Natural killer cell treated with Interleukin-12 subunit alpha and Interleukin-12 subunit beta and Interleukin-15 and Interleukin-18, amount 100 ng/mL, for 72 hours (primary cell): Measurements from ENCODE around the gene MRPS25. TPM values are rescaled to one million over a fixed set of nuclear protein-coding genes. Genes with fewer than 3 reads are reported as not detected.
A peak's percentile ranks its signal among the peaks of the same experiment; 100 is the strongest.
"Not testable (repeated sequence)": the region's sequence is repeated elsewhere in the genome, so short reads cannot be mapped to it uniquely, and the experiment has no call there.

Source experiments
- ATAC-seq, 2 donors: fragments of 150-1000 bp; cut with Tn5 transposase in 1 of 2; sonication (Bioruptor Pico), chemical (Tn5 transposase) in 1 of 2; 2 replicates each; pipeline ENCODE4 v1.10.0; 2021
- DNase-seq: peaks from one replicate; pipeline ENCODE4 v3.0.0; 2022; ENCODE audit warnings: low spot score
- H3K27ac Mint-ChIP-seq, 2 donors: 1 replicate in 1 of 2; 2 replicates in 1 of 2; pipeline ENCODE4 v1.8.0; 2022; ENCODE audit warnings: mixed read lengths in 2 of 2, mild to moderate bottlenecking in 1 of 2, moderate library complexity in 1 of 2
- H3K27me3 Mint-ChIP-seq, 2 donors: 1 replicate in 1 of 2; 2 replicates in 1 of 2; pipeline ENCODE4 v1.8.0; 2022; ENCODE audit warnings: mixed read lengths in 2 of 2
- H3K36me3 Mint-ChIP-seq: one replicate; pipeline ENCODE4 v1.8.0; 2022; ENCODE audit warnings: mixed read lengths
- H3K4me1 Mint-ChIP-seq, 2 donors: 1 replicate in 1 of 2; 2 replicates in 1 of 2; pipeline ENCODE4 v1.8.0; 2022; ENCODE audit warnings: low read depth in 2 of 2, mixed read lengths in 2 of 2, mild to moderate bottlenecking in 1 of 2
- H3K4me3 Mint-ChIP-seq: one replicate; pipeline ENCODE4 v1.8.0; 2022; ENCODE audit warnings: mixed read lengths
- H3K9me3 Mint-ChIP-seq: 2 replicates; pipeline ENCODE4 v1.8.0; 2022; ENCODE audit warnings: mixed read lengths
- total RNA-seq, 2 donors: library from RNA; stranded (reverse); gene quantifications; one replicate each; pipeline ENCODE4 v1.2.3, GENCODE V29; 2022

The MRPS25 gene
- total RNA-seq, 2 donors from 2014 or later: 41.5 to 117 TPM

DNA sequence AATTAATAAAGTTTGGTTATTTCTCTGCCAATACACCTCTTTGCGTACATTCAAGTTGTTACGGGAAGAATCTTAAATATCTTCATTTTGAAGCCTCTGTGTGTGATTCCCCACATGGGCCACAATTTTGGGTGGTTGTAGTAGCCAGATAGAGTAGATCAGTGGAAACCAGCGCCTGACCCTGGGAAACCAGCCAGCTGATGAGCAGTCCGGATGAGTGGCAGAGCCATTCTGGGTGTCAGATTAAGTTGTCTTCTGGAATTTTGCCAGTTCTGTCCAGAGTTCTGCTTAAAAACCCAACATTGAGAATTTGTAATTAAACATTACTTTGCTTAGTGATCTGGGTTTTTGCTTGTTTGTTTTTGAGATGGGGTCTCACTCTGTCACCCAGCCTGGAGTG, 49.7 kb downstream of the MRPS25 start:
- Mint-ChIP-seq H3K4me1 (peaks cover 0 to 3% of the 10 kb centered on the region in 2 donors), H3K27ac (no peak overlapping the region), H3K9me3 (no peaks in the 10 kb centered on the region), H3K27me3 (no peaks in the 10 kb centered on the region), H3K4me3 (no peak overlapping the region), H3K36me3 (peaks cover 22% of the 10 kb centered on the region)
- ATAC-seq (no peak), DNase-seq (no peak)

DNA sequence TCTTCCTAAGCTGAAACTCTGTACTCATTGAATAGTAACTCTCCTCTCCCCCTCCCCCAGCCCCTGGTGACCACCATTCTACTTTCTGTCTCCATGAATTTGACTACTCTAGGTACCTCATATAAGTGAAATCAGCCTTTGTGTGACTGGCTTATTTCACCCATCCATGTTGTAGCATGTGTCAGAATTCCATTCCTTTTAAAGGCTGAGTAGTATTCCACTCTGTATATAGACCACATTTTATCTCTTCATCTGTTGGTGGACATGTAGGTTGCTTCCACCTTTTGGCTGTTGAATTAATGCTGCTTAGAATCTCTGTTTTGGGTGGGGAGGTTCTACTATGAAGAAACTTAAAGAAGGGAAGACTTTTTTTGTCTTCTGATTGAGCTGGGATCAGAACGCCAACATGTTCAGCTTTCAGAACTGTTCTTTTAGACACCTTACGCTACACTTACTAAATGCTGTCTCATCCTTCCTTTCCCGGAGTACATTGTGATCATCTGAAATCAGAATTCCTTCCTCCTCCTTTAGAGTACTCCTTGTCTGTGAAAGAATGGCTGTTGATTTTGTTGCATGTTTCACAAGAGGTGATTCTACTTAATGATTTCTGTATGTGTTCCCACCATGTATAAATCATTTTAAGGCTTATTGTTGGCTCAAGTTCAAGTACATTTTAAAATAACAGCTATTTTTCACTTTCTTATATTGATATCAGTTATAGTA, 50.3 kb downstream of the MRPS25 start:
- H3K27me3 Mint-ChIP-seq: no peaks in the 10 kb centered on the region
- H3K4me1 Mint-ChIP-seq: peaks cover 0 to 3% of the 10 kb centered on the region in 2 donors
- DNase-seq (no peak), ATAC-seq (no peak)
- H3K4me3 Mint-ChIP-seq: no peak overlapping the region
- peaks cover 22% of the 10 kb centered on the region for H3K36me3 Mint-ChIP-seq
- H3K9me3 Mint-ChIP-seq: no peaks in the 10 kb centered on the region
- peak overlapping the region in 1 of 2 donors; percentile 29 for H3K27ac Mint-ChIP-seq

DNA sequence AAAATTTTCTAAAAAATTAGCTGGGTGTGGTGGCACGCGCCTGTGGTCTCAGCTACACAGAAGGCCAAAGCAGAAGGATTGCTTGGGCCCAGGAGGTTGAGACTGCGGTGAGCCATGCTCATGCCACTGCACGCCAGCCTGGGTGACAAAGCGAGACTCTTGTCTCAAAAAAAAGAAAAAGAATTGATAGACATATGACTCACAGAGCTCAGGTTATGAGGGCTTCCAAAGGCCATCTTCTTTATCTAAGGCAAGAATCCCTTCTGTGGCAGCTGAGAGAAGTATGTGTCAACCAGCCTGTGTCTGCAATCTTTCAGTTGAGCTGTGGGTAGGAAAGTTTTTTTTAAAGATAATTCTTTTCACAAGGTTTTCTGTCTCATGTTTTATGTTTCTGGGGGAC, 53.9 kb downstream of the MRPS25 start:
- no peak for DNase-seq
- Mint-ChIP-seq H3K27ac (no peak overlapping the region), H3K36me3 (peaks cover 14% of the 10 kb centered on the region), H3K9me3 (no peaks in the 10 kb centered on the region), H3K4me1 (peaks cover 0 to 3% of the 10 kb centered on the region in 2 donors), H3K27me3 (no peaks in the 10 kb centered on the region), H3K4me3 (no peak overlapping the region)
- ATAC-seq: no peak

DNA sequence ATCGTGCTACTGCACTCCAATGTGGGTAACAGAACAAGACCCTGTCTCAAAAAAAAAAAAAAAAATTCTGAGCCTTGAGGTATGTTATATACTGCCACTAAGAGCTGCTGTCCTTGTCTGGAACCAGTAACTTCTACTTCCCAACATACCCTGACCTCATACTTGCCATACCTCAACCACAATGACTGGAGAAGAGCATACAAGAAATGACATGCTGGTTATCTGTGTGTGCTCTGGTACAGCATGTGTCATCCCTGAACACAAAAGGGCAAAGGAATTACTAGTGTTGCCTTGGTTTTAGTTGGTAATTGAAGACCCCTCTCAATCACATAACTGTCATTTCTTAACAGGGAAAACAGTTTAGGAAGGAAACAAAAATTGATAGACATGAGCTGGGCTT, 54.5 kb downstream of the MRPS25 start:
- ATAC-seq: no peak
- Mint-ChIP-seq H3K27me3 (no peaks in the 10 kb centered on the region), H3K4me1 (peaks cover 0 to 3% of the 10 kb centered on the region in 2 donors), H3K4me3 (no peak overlapping the region), H3K27ac (no peak overlapping the region), H3K9me3 (no peaks in the 10 kb centered on the region), H3K36me3 (peaks cover 14% of the 10 kb centered on the region)
- DNase-seq: no peak

DNA sequence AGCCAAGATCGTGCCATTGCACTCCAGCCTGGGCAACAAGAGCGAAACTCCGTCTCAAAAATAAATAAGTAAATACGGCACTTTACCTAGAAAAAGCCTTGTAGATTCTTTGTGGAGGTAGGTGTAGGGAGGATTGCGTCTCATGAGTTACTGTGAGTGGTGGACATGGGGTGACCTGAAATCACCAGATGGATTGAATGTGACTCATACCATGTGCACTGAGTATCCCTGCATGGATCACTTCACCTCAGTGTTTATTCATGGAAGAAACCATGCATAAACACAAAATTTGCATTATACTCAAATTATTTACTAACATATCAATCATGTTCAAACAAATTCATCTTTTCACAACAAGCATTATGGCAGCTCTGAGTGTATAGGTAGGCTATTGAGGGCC, 55.9 kb downstream of the MRPS25 start:
- H3K27ac Mint-ChIP-seq: no peak overlapping the region
- peaks cover 5% of the 10 kb centered on the region for H3K36me3 Mint-ChIP-seq
- DNase-seq (no peak), ATAC-seq (no peak)
- H3K27me3 Mint-ChIP-seq: no peaks in the 10 kb centered on the region
- H3K4me3 Mint-ChIP-seq: no peak overlapping the region
- H3K4me1 Mint-ChIP-seq: peaks cover 0 to 3% of the 10 kb centered on the region in 2 donors
- no peaks in the 10 kb centered on the region for H3K9me3 Mint-ChIP-seq

DNA sequence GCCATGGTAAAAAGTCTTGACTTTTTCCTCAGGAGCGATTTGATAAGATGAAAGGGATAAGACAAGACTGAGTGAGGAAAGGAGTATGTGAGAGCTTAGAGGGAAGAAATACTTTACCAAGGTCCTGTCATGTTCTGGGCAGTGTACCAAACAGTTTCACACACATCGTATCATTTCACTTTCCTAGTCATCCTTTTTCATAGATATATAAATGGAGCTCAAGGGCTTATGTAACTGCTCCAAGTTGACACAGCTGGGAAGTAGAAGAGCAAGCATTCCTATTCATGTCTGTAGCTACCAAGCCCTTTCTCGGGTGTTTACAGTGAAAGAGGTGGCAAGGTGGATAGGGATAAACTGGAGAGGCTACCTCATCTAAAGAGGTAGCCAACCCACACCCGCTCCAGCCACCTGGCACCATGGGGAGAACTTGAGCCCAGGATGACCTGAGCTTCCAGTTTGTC, 57.4 kb downstream of the MRPS25 start:
- Mint-ChIP-seq H3K27ac (no peak overlapping the region), H3K9me3 (no peaks in the 10 kb centered on the region), H3K4me1 (peaks cover 0 to 7% of the 10 kb centered on the region in 2 donors), H3K27me3 (no peaks in the 10 kb centered on the region), H3K4me3 (no peak overlapping the region), H3K36me3 (peaks cover 5% of the 10 kb centered on the region)
- ATAC-seq: no peak
- no peak for DNase-seq

DNA sequence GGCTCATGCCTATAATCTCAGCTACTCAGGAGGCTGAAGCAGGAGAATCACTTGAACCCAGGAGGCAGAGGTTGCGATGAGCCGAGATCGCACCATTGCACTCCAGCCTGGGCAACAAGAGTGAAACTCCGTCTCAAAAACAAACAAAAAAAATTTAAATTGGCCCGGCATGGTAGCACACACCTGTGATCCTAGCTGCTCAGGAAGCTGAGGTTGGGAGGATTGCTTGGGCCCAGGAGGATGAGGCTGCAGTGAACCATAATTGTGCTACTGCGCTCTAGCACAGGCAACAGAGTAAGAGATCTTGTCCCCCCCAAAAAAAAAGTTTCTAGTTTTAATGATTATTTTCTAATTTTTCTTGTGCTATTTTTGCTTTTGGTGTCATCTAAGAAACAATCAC, 65.9 kb downstream of the MRPS25 start:
- not testable (repeated sequence) for H3K9me3 Mint-ChIP-seq, DNase-seq, H3K36me3 Mint-ChIP-seq, H3K27ac Mint-ChIP-seq, H3K4me3 Mint-ChIP-seq, H3K27me3 Mint-ChIP-seq, ATAC-seq
- H3K4me1 Mint-ChIP-seq: peaks cover 16 to 18% of the 10 kb centered on the region in 2 donors

Other genes with a start within 250 kb of the MRPS25 start
- gene FGD5, start 246.4 kb downstream of the MRPS25 start, total RNA-seq: not detected
- 10 to 100 TPM; 58.3 to 74.3 TPM for gene NR2C2, start 117.7 kb downstream of the MRPS25 start, total RNA-seq
- gene RBSN, start 33.8 kb upstream of the MRPS25 start, total RNA-seq: 10 to 100 TPM; 17.9 to 19.1 TPM
- gene CAPN7, start 140.9 kb upstream of the MRPS25 start, total RNA-seq: 10 to 100 TPM; 27.9 to 47.8 TPM